ENCODE measurements around the gene CNOT2.
"Not testable (repeated sequence)": the region's sequence is repeated elsewhere in the genome, so short reads cannot be mapped to it uniquely, and the experiment has no call there.

The CNOT2 gene

GRCh38 chr12:70389678-70390077, 146.4 kb downstream of the CNOT2 start:
- TF ChIP-seq, protein P1, sequence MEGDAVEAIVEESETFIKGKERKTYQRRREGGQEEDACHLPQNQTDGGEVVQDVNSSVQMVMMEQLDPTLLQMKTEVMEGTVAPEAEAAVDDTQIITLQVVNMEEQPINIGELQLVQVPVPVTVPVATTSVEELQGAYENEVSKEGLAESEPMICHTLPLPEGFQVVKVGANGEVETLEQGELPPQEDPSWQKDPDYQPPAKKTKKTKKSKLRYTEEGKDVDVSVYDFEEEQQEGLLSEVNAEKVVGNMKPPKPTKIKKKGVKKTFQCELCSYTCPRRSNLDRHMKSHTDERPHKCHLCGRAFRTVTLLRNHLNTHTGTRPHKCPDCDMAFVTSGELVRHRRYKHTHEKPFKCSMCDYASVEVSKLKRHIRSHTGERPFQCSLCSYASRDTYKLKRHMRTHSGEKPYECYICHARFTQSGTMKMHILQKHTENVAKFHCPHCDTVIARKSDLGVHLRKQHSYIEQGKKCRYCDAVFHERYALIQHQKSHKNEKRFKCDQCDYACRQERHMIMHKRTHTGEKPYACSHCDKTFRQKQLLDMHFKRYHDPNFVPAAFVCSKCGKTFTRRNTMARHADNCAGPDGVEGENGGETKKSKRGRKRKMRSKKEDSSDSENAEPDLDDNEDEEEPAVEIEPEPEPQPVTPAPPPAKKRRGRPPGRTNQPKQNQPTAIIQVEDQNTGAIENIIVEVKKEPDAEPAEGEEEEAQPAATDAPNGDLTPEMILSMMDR (IDR thresholded peaks at IDR 0.05; ENCODE audit: insufficient read depth, missing control alignments), result no peak
- DNase-seq (ENCODE audit: insufficient read length, low spot score) (no peak), FAIRE-seq (no peak)

- FAIRE-seq; DNase-seq (ENCODE audit: insufficient read length, low spot score): not testable (repeated sequence)
Measured at GRCh38 chr12:70392631-70393030, 149.4 kb downstream of the CNOT2 start.

DNA sequence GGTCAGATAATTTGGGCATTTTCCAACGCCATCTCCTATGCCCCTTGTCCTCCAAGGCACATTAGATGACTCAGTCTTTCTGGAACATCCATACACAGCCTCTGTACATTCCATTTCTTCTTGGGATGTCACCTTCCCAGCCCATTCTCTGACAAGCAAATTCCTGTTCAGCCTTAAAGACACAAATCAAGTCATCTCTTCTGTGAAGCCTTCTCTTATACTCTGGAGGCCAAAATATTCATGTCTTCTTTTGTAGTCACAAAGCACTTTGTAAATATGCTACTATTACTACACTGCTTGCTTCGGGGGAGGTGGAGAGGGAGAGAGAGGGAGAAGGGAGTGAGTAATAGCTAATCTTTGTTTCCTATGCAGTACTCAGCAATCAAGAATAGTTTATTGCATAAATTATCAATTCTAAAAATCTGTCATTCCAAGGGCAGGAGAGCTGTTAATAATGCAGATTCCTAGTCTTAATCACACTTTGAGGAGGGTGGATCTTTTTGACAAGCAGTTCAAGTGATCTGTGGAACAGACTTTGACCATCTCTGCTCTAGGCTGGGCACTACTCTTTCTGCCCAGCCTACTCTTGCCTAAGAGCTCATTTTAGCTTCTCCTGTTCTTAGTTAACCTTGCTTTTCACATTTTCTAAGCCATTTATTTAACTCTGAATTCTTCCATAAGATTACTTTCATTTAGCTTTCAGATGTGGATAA, 150.7 kb downstream of the CNOT2 start:
- TF ChIP-seq, protein P1 (IDR thresholded peaks at IDR 0.05; ENCODE audit: insufficient read depth, missing control alignments), result no peak
- DNase-seq (ENCODE audit: insufficient read length, low spot score), result no peak

DNA sequence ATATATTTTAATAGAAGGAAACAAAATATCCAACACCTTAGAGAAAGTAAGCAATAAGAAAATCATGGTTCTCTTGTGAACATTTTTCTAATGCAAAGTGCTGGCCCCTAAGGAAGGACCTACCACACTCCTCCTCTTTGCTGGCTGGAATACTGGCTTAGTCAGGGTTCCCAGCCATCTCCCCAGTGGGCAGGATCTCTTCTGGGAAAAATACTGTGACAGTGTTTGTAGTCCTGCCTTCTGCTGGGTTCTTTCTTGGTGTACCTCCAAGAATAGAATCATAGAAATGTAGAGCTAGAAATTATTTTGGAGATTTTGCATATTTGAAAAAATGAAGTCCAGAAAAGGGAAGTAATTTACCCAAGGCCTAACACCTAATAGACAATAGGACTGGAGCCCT, 154.8 kb downstream of the CNOT2 start:
- TF ChIP-seq, protein P1 (IDR thresholded peaks at IDR 0.05; ENCODE audit: insufficient read depth, missing control alignments), result no peak
- FAIRE-seq (no peak), DNase-seq (ENCODE audit: insufficient read length, low spot score) (no peak)

More for the DNA sequence above, 150.7 kb downstream of the CNOT2 start:
- no peak for FAIRE-seq

DNA sequence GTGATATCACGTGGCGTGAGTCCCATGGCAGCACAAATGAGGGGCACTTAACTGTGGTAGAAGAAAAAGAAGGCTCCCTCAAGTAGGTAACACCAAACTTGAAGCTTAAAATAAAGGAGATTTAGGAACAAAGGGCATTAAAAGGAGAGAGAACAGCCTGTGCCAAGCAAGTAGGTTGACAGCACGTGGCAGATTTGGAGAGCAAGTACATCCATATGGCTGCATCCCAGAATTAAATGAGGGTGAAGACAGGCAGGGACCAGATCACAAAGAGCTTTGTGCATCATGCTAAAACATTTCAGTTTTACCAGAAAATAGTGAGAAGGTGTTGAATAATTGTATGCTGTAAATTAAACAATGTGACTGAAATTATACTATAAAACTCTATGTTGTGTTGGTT, 155.6 kb downstream of the CNOT2 start:
- no peak for DNase-seq (ENCODE audit: insufficient read length, low spot score)
- TF ChIP-seq, protein P1 (IDR thresholded peaks at IDR 0.05; ENCODE audit: insufficient read depth, missing control alignments), result no peak
- no peak for FAIRE-seq

- FAIRE-seq (no peak), DNase-seq (ENCODE audit: insufficient read length, low spot score) (no peak)
- TF ChIP-seq, protein P1 (IDR thresholded peaks at IDR 0.05; ENCODE audit: insufficient read depth, missing control alignments), result no peak
Measured at GRCh38 chr12:70399311-70399710, 156.1 kb downstream of the CNOT2 start.

- no peak for DNase-seq (ENCODE audit: insufficient read length, low spot score)
- no peak for FAIRE-seq
- TF ChIP-seq, protein P1 (IDR thresholded peaks at IDR 0.05; ENCODE audit: insufficient read depth, missing control alignments), result no peak
Measured at GRCh38 chr12:70400124-70400523, 156.9 kb downstream of the CNOT2 start.
